GM18858 (cell line): Measurements from ENCODE around the gene AP4B1.

Experiments
- ATAC-seq: cut with Tn5 transposase; IDR thresholded peaks from one replicate; pipeline ENCODE4 v1.9.1; 2021; ENCODE audit not compliant: unreplicated experiment

AP4B1 gene

GRCh38 chr1:113930499-113931161 lies 26.0 kb upstream of the AP4B1 start:
- peak; percentile 35 for ATAC-seq

- peak; percentile 15 for ATAC-seq
Measured at GRCh38 chr1:113929750-113930498, 25.3 kb upstream of the AP4B1 start.

GRCh38 chr1:113928941-113929749 lies 24.5 kb upstream of the AP4B1 start, which contains the start of gene HIPK1:
HIPK1 (plus strand) TSS chr1:113929324.
- ATAC-seq: peak; percentile 32

GRCh38 chr1:113928187-113928930 lies 23.8 kb upstream of the AP4B1 start:
- ATAC-seq: no peak

GRCh38 chr1:113924473-113924872 lies 19.9 kb upstream of the AP4B1 start:
- ATAC-seq: no peak

GRCh38 chr1:113922957-113923356 lies 18.4 kb upstream of the AP4B1 start:
- ATAC-seq: no peak

- ATAC-seq: no peak
Measured at GRCh38 chr1:113918243-113918642, 13.6 kb upstream of the AP4B1 start.

GRCh38 chr1:113917400-113918082 lies 12.9 kb upstream of the AP4B1 start:
- no peak for ATAC-seq

GRCh38 chr1:113916974-113917373 lies 12.4 kb upstream of the AP4B1 start:
- ATAC-seq: no peak

- no peak for ATAC-seq
Measured at GRCh38 chr1:113913887-113914664, 9.5 kb upstream of the AP4B1 start.

GRCh38 chr1:113913312-113913668 lies 8.7 kb upstream of the AP4B1 start:
- no peak for ATAC-seq

- ATAC-seq: no peak
Measured at GRCh38 chr1:113912594-113913311, 8.2 kb upstream of the AP4B1 start.

- no peak for ATAC-seq
Measured at GRCh38 chr1:113905435-113905861, 849 bp upstream of the AP4B1 start.

- ATAC-seq: peak; percentile 25
Measured at GRCh38 chr1:113904293-113904673, 316 bp downstream of the AP4B1 start.

GRCh38 chr1:113903501-113904292 lies 902 bp downstream of the AP4B1 start:
- no peak for ATAC-seq

GRCh38 chr1:113901191-113901590 lies 3.4 kb downstream of the AP4B1 start:
- ATAC-seq: no peak

- no peak for ATAC-seq
Measured at GRCh38 chr1:113899111-113899510, 5.5 kb downstream of the AP4B1 start.

GRCh38 chr1:113898241-113898814 lies 6.3 kb downstream of the AP4B1 start:
- no peak for ATAC-seq
